A549 (cell line): ENCODE measurements around the gene PPP2R2C. TPM values are rescaled to one million over a fixed set of nuclear protein-coding genes. Genes with fewer than 3 reads are reported as not detected.

Experiments
- ATAC-seq, 2 experiments: fragments of 200-7000 bp in 1 of 2; fragments of >200 bp in 1 of 2; cut with Nextera tagmentation in 1 of 2; cut with Tn5 transposase in 1 of 2; 3 replicates each; pipeline versions ENCODE4 v1.8.0 to v1.9.1; 2018 to 2020; ENCODE audit warnings: mild to moderate bottlenecking in 1 of 2, moderate library complexity in 1 of 2
- CTCF ChIA-PET: fragments of 300-600 bp; sonication (Branson Sonifier 250); formaldehyde crosslinking; extraction: SDS; loops from one replicate; lab custom pipeline; 2021; ENCODE audit warnings: antibody characterized with exemption, inconsistent platforms; lab: Yijun Ruan, JAX
- POLR2A ChIA-PET: fragments of 350-600 bp; formaldehyde crosslinking; extraction: SDS; loops from one replicate; lab custom pipeline; 2021; ENCODE audit warnings: antibody characterized with exemption, inconsistent platforms; lab: Yijun Ruan, JAX
- DNase-seq, 2 experiments: peaks; one replicate each; pipeline versions ENCODE4 v3.0.0 to v3.0.0-alpha.2; 2011 to 2016; ENCODE audit warnings: low read depth in 1 of 2, low spot score in 1 of 2
- FAIRE-seq: peaks from 2 replicates; lab custom pipeline; 2011; peaks lifted over from hg19 to GRCh38; lab: Jason Lieb, UNC
- H3K27ac ChIP-seq, 2 experiments: fragments of >200 bp; sonication (Bioruptor Twin); formaldehyde crosslinking; 3 replicates each; pipeline ENCODE4 v1.5.1; 2016 to 2017
- H3K4me1 ChIP-seq: fragments of >200 bp; sonication (Bioruptor Twin); formaldehyde crosslinking; 3 replicates; pipeline ENCODE4 v1.6.1; 2016
- H3K4me2 ChIP-seq: fragments of >200 bp; sonication (Bioruptor Twin); formaldehyde crosslinking; 3 replicates; pipeline ENCODE4 v1.6.1; 2016
- H3K4me3 ChIP-seq: fragments of >200 bp; sonication (Bioruptor Twin); formaldehyde crosslinking; 3 replicates; pipeline ENCODE4 v1.5.1; 2016
- H3K9me3 ChIP-seq: fragments of >200 bp; sonication (Bioruptor Twin); formaldehyde crosslinking; 3 replicates; pipeline ENCODE4 v1.6.1; 2016
- ATOH8 ChIP-seq: fragments of 250-450 bp; sonication (Bioruptor Pico); IDR thresholded peaks from 2 replicates; pipeline ENCODE4 v1.5.0; 2020; ENCODE audit warnings: low read depth, mild to moderate bottlenecking, moderate library complexity
- BCL3 ChIP-seq: fragments of >200 bp; sonication (Bioruptor Twin); formaldehyde crosslinking; IDR thresholded peaks from 3 replicates; pipeline ENCODE4 v1.6.1; 2016
- CBX2 ChIP-seq: fragments of 200-600 bp; sonication (generic); IDR thresholded peaks from 2 replicates; pipeline ENCODE4 v1.6.1; 2016; ENCODE audit warnings: low read depth, mild to moderate bottlenecking, borderline replicate concordance
- EHMT2 ChIP-seq: fragments of 200-600 bp; sonication (generic); IDR thresholded peaks from 2 replicates; pipeline ENCODE4 v1.6.1; 2016; ENCODE audit warnings: antibody characterized with exemption, low read depth, mild to moderate bottlenecking, moderate library complexity
- ELK1 ChIP-seq: fragments of 150-350 bp; IDR thresholded peaks from 2 replicates; pipeline ENCODE4 v1.6.1; 2014; ENCODE audit warnings: low read depth, mild to moderate bottlenecking, low read length
- ESRRA ChIP-seq: fragments of 150-350 bp; IDR thresholded peaks from 2 replicates; pipeline ENCODE4 v1.6.1; 2014; ENCODE audit warnings: mild to moderate bottlenecking, low read length, borderline replicate concordance
- FOSB ChIP-seq: fragments of 250-450 bp; sonication (Bioruptor Pico); IDR thresholded peaks from 2 replicates; pipeline ENCODE4 v1.5.0; 2020; ENCODE audit warnings: mild to moderate bottlenecking, moderate library complexity
- HES2 ChIP-seq: fragments of >200 bp; sonication (Bioruptor Twin); formaldehyde crosslinking; IDR thresholded peaks from 2 replicates; pipeline ENCODE4 v1.6.1; 2016
- HOXA7 ChIP-seq: fragments of 250-450 bp; sonication (Bioruptor Pico); IDR thresholded peaks from 2 replicates; pipeline ENCODE4 v1.5.0; 2020; ENCODE audit warnings: mild to moderate bottlenecking, moderate library complexity
- HOXB13 ChIP-seq: fragments of 250-450 bp; sonication (Bioruptor Pico); IDR thresholded peaks from 2 replicates; pipeline ENCODE4 v1.5.0; 2020; ENCODE audit warnings: low read depth, mild to moderate bottlenecking, moderate library complexity
- HOXB5 ChIP-seq: fragments of 250-450 bp; sonication (Bioruptor Pico); IDR thresholded peaks from 2 replicates; pipeline ENCODE4 v1.5.0; 2020; ENCODE audit warnings: mild to moderate bottlenecking, moderate library complexity
- JUN ChIP-seq, 2 experiments: fragments of >200 bp; sonication (Bioruptor Twin); formaldehyde crosslinking; IDR thresholded peaks; 2 replicates in 1 of 2; 3 replicates in 1 of 2; pipeline ENCODE4 v1.6.1; 2016 to 2017
- KDM1A ChIP-seq: fragments of 200-600 bp; sonication (generic); IDR thresholded peaks from 2 replicates; pipeline ENCODE4 v1.6.1; 2016; ENCODE audit warnings: low read depth, mild to moderate bottlenecking
- KDM5A ChIP-seq: fragments of 200-600 bp; sonication (generic); IDR thresholded peaks from 2 replicates; pipeline ENCODE4 v1.6.1; 2016; ENCODE audit warnings: antibody characterized with exemption, mild to moderate bottlenecking
- NFE2L2 ChIP-seq: fragments of 150-350 bp; conservative IDR thresholded peaks from 2 replicates; pipeline ENCODE4 v1.6.1; 2014; ENCODE audit warnings: low read length
- NPAS2 ChIP-seq: fragments of 250-450 bp; sonication (Bioruptor Pico); IDR thresholded peaks from 2 replicates; pipeline ENCODE4 v1.8.0; 2022; ENCODE audit warnings: mild to moderate bottlenecking, moderate library complexity, borderline replicate concordance
- POLR2A ChIP-seq: IDR thresholded peaks from 2 replicates; pipeline ENCODE4 v1.6.1; 2012; ENCODE audit warnings: mild to moderate bottlenecking, low read length
- POLR2AphosphoS2 ChIP-seq: conservative IDR thresholded peaks from 2 replicates; pipeline ENCODE4 v1.6.1; 2012; ENCODE audit warnings: low read length, improper control_type of control experiment, inconsistent platforms
- RAD21 ChIP-seq, 2 experiments: fragments of >200 bp in 1 of 2; sonication (Bioruptor Twin) in 1 of 2; formaldehyde crosslinking in 1 of 2; IDR thresholded peaks in 1 of 2; conservative IDR thresholded peaks in 1 of 2; 2 replicates in 1 of 2; 3 replicates in 1 of 2; pipeline ENCODE4 v1.6.1; 2012 to 2018; ENCODE audit warnings: inconsistent platforms in 1 of 2
- RARB ChIP-seq: fragments of 250-450 bp; sonication (Bioruptor Pico); IDR thresholded peaks from 2 replicates; pipeline ENCODE4 v1.8.0; 2021; ENCODE audit warnings: mild to moderate bottlenecking, moderate library complexity
- RCOR1 ChIP-seq: fragments of 150-350 bp; IDR thresholded peaks from 2 replicates; pipeline ENCODE4 v1.6.1; 2014; ENCODE audit warnings: antibody characterized with exemption, low read length, low read depth
- REST ChIP-seq: fragments of 200-600 bp; sonication (generic); IDR thresholded peaks from 2 replicates; pipeline ENCODE4 v1.6.1; 2016; ENCODE audit warnings: antibody characterized with exemption, mild to moderate bottlenecking, moderate library complexity
- RFX5 ChIP-seq: fragments of 450-650 bp; IDR thresholded peaks from 2 replicates; pipeline ENCODE4 v1.7.1; 2014; ENCODE audit warnings: antibody characterized with exemption, mild to moderate bottlenecking, moderate library complexity
- TP53 ChIP-seq: fragments of 250-450 bp; sonication (Bioruptor Pico); IDR thresholded peaks from 2 replicates; pipeline ENCODE4 v1.5.0; 2021; ENCODE audit warnings: mild to moderate bottlenecking, moderate library complexity
- USF2 ChIP-seq: fragments of 450-650 bp; IDR thresholded peaks from 2 replicates; pipeline ENCODE4 v1.6.1; 2014; ENCODE audit warnings: antibody characterized with exemption
- ZFP36 ChIP-seq: fragments of 450-650 bp; IDR thresholded peaks from 2 replicates; pipeline ENCODE4 v1.6.1; 2014; ENCODE audit warnings: borderline replicate concordance; ENCODE audit not compliant: partially characterized antibody
- ZNF302 ChIP-seq: fragments of 250-450 bp; sonication (Bioruptor Pico); IDR thresholded peaks from 2 replicates; pipeline ENCODE4 v1.9.0; 2021; ENCODE audit warnings: inconsistent platforms, mild to moderate bottlenecking, moderate library complexity
- WGBS: methylation state at CpG from one replicate; pipeline ENCODE4 v1.1.6; 2017; ENCODE audit errors: missing lambda C conversion rate; 5-methylcytosine and 5-hydroxymethylcytosine counted together
- polyA plus RNA-seq, 4 experiments: library from polyadenylated mRNA; depleted of rRNA in 3 of 4; stranded (reverse); fragments of >200 nt; fragmentation: RNase III in 1 of 4; extraction: RNeasy Plus Mini Kit Qiagen cat#74134 plus additional on column Dnase treatment in 1 of 4; gene quantifications; 2 replicates in 3 of 4; 3 replicates in 1 of 4; pipeline ENCODE4 v1.2.3, GENCODE V29; 2011 to 2017

The PPP2R2C gene
- polyA plus RNA-seq, 2 of the 4 experiments (the other 2 are of a cell fraction) = 23.9 to 29.4 TPM

GRCh38 chr4:6359536-6360308, 112.7 kb downstream of the PPP2R2C start:
- no peak for FAIRE-seq
- H3K4me1 ChIP-seq = no peaks in the 10 kb centered on the region
- WGBS = 88% methylated on average over 10 of the region's 11 CpGs
- ATAC-seq = no peak
- no peak overlapping the region for H3K4me2 ChIP-seq
- POLR2A ChIA-PET = no interaction called here
- no peak overlapping the region for H3K27ac ChIP-seq
- no peaks in the 10 kb centered on the region for H3K9me3 ChIP-seq
- no peak overlapping the region for H3K4me3 ChIP-seq
- no peak for TF ChIP-seq RARB (CRISPR knock-in tag)
- TF ChIP-seq HOXB13 (CRISPR knock-in tag) = no peak
- no peak for TF ChIP-seq FOSB (CRISPR knock-in tag)
- TF ChIP-seq KDM5A = no peak
- no peak for TF ChIP-seq USF2
- TF ChIP-seq ESRRA = no peak
- TF ChIP-seq ZFP36 = no peak
- no peak for TF ChIP-seq ELK1
- TF ChIP-seq RAD21 (conservative IDR thresholded peaks at IDR 0.05 in 1 of 2, IDR thresholded peaks at IDR 0.05 in 1 of 2) = no peak
- TF ChIP-seq NPAS2 (CRISPR knock-in tag) = no peak
- TF ChIP-seq POLR2A = no peak
- no peak for TF ChIP-seq REST
- TF ChIP-seq HOXA7 = no peak
- TF ChIP-seq ATOH8 (CRISPR knock-in tag) = no peak
- TF ChIP-seq RFX5 = no peak
- no peak for TF ChIP-seq HES2
- no peak for TF ChIP-seq POLR2AphosphoS2
- TF ChIP-seq EHMT2 = no peak
- TF ChIP-seq, all 56 proteins: peak for 0
- CTCF ChIA-PET = interaction anchor here (0.6 to 1.8 kb wide), 2 partner anchors 27 to 1920 kb away, joined by 3 to 8 read pairs; no protein-coding TSS in a partner anchor
- no peak for DNase-seq

- ATAC-seq (no peak), FAIRE-seq (no peak), DNase-seq (no peak)
- no peak overlapping the region for H3K4me3 ChIP-seq
- WGBS = 100% methylated on average over 3 of the region's 6 CpGs
- H3K9me3 ChIP-seq = no peaks in the 10 kb centered on the region
- no peak overlapping the region for H3K27ac ChIP-seq
- ChIA-PET CTCF (interaction anchor here (1.0 to 1.7 kb wide), 2 partner anchors 25 to 65 kb away, joined by 3 to 6 read pairs; no protein-coding TSS in a partner anchor), POLR2A (no interaction called here)
- H3K4me1 ChIP-seq = no peaks in the 10 kb centered on the region
- H3K4me2 ChIP-seq = no peak overlapping the region
- TF ChIP-seq HOXB5 (CRISPR knock-in tag) = no peak
- TF ChIP-seq RCOR1 = no peak
- TF ChIP-seq NFE2L2 = no peak
- no peak for TF ChIP-seq USF2
- no peak for TF ChIP-seq KDM5A
- TF ChIP-seq ZFP36 = no peak
- TF ChIP-seq JUN (IDR thresholded peaks at IDR 0.05) = no peak
- no peak for TF ChIP-seq CBX2
- TF ChIP-seq ESRRA = no peak
- TF ChIP-seq NPAS2 (CRISPR knock-in tag) = no peak
- TF ChIP-seq TP53 (CRISPR knock-in tag) = no peak
- TF ChIP-seq KDM1A = no peak
- no peak for TF ChIP-seq BCL3
- TF ChIP-seq ZNF302 = no peak
These were observed 114.9 kb downstream of the PPP2R2C start for GRCh38 chr4:6357476-6357875.
